Measurements from ENCODE around the gene CRYGB. TPM values are rescaled to one million over a fixed set of nuclear protein-coding genes. Genes with fewer than 3 reads are reported as not detected.

The CRYGB gene
- total and polyA plus RNA-seq, 10 of the 15 experiments (the other 5 are each of a cell fraction or from before 2014, with no cell fraction given) = not detected

DNA sequence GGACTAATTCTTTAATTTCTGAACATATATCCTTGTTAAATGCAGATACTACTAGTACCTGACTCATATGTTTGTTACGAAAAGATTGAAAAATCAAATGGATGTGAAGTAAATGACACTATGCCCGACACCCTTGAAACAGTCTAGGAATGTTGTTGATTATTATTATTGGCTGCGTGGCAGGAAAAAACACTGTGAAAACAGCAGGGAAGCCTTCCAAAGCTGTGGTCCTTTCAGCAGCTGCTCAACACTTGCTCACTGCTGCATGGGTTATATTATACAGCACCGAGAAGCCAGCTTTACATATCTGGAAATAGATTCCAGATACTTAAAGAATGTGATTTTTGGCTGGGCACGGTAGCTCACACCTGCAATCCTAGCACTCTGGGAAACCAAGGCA is 48.2 kb downstream of the CRYGB start:
- Histone ChIP-seq H3K4me1 (ENCODE audit: control insufficient read depth, insufficient read depth, low read length) (no peaks in the 10 kb centered on the region), H3K79me2 (ENCODE audit: control insufficient read depth, insufficient read depth, low read length) (no peaks in the 10 kb centered on the region), H3K36me3 (ENCODE audit: control insufficient read depth in 2 of 2, insufficient read depth in 2 of 2, low read length in 1 of 2) (no peaks in the 10 kb centered on the region), H2AFZ (ENCODE audit: control insufficient read depth, low read depth, low read length) (no peak overlapping the region), H3K4me2 (ENCODE audit: control insufficient read depth, insufficient read depth) (no peak overlapping the region), H3K9ac (ENCODE audit: control insufficient read depth, insufficient read depth, low read length) (no peak overlapping the region), H3K27me3 (replicated peaks in 1 of 2; ENCODE audit: control insufficient read depth in 2 of 2, insufficient read depth in 2 of 2, low read length in 1 of 2) (no peaks in the 10 kb centered on the region; a peak in 1 of 4 replicates), H4K20me1 (ENCODE audit: control insufficient read depth, insufficient read depth) (no peaks in the 10 kb centered on the region), H3K9me3 (replicated peaks; ENCODE audit: control insufficient read depth, insufficient read depth, low read length) (no peaks in the 10 kb centered on the region), H3K4me3 (no peak overlapping the region), H3K27ac (ENCODE audit: control insufficient read depth, insufficient read depth) (no peak overlapping the region)
- CTCF ChIA-PET = no interaction called here
- FAIRE-seq = no peak
- in situ Hi-C loops (cut with MboI) (no loop called here), intact Hi-C loops (cut with micrococcal nuclease; ENCODE audit: unreplicated experiment) (no loop called here)
- no TSS peak for BruUV-seq (replicated peaks)
- 13% methylated on average over 5 of the region's 5 CpGs for WGBS (ENCODE audit: insufficient coverage, insufficient replicate concordance, low lambda C conversion rate, missing lambda C conversion rate)
- no peak for TF ChIP-seq ZZZ3 (IDR thresholded peaks at IDR 0.05; ENCODE audit: control insufficient read depth, insufficient read length, low read depth)
- SMC1A ChIA-PET (ENCODE audit: uncharacterized antibody, unreplicated experiment) = no interaction called here
- no peak for DNase-seq (ENCODE audit: low read depth, low spot score)
- POLR2A ChIA-PET = no interaction called here
- RAD21 ChIA-PET (ENCODE audit: unreplicated experiment) = no interaction called here
- ATAC-seq = no peak

DNA sequence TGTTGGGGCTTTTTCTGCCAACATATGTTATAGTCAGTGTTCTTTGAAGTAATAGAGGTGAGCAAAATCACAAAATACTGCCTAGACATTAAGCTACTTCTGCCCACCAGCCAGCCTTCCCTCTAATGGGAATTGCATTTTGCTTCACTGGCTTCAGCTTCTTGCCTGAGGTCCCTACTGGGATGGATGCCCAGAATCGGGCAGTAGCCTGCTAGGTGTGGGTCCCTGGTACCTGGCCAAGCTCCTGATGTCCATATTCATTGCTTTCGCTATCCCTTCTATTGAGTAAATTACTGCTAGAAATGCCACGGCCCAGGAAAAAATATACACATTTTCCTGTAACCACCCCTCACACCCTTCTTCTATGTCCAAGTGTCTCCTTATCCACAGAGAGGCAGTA is 48.6 kb downstream of the CRYGB start:
- 31% methylated on average over 3 of the region's 3 CpGs for WGBS (ENCODE audit: insufficient coverage, insufficient replicate concordance, low lambda C conversion rate, missing lambda C conversion rate)
- RAD21 ChIA-PET (ENCODE audit: unreplicated experiment) = no interaction called here
- no peak for FAIRE-seq
- Histone ChIP-seq H4K20me1 (ENCODE audit: control insufficient read depth, insufficient read depth) (no peaks in the 10 kb centered on the region), H3K36me3 (ENCODE audit: control insufficient read depth in 2 of 2, insufficient read depth in 2 of 2, low read length in 1 of 2) (no peaks in the 10 kb centered on the region), H3K27me3 (replicated peaks in 1 of 2; ENCODE audit: control insufficient read depth in 2 of 2, insufficient read depth in 2 of 2, low read length in 1 of 2) (no peaks in the 10 kb centered on the region; a peak in 1 of 4 replicates), H3K27ac (ENCODE audit: control insufficient read depth, insufficient read depth) (no peak overlapping the region), H2AFZ (ENCODE audit: control insufficient read depth, low read depth, low read length) (no peak overlapping the region), H3K9me3 (replicated peaks; ENCODE audit: control insufficient read depth, insufficient read depth, low read length) (no peaks in the 10 kb centered on the region), H3K4me3 (no peak overlapping the region), H3K4me2 (ENCODE audit: control insufficient read depth, insufficient read depth) (no peak overlapping the region), H3K79me2 (ENCODE audit: control insufficient read depth, insufficient read depth, low read length) (no peaks in the 10 kb centered on the region), H3K4me1 (ENCODE audit: control insufficient read depth, insufficient read depth, low read length) (no peaks in the 10 kb centered on the region), H3K9ac (ENCODE audit: control insufficient read depth, insufficient read depth, low read length) (no peak overlapping the region)
- CTCF ChIA-PET = no interaction called here
- intact Hi-C loops (cut with micrococcal nuclease; ENCODE audit: unreplicated experiment) (no loop called here), in situ Hi-C loops (cut with MboI) (no loop called here)
- ATAC-seq = no peak
- SMC1A ChIA-PET (ENCODE audit: uncharacterized antibody, unreplicated experiment) = no interaction called here
- no TSS peak for BruUV-seq (replicated peaks)
- no peak for DNase-seq (ENCODE audit: low read depth, low spot score)
- TF ChIP-seq CREM (IDR thresholded peaks at IDR 0.05; ENCODE audit: low read depth) = no peak
- no peak for TF ChIP-seq GATAD2B (conservative IDR thresholded peaks at IDR 0.05; ENCODE audit: low read depth)
- TF ChIP-seq, protein P1, sequence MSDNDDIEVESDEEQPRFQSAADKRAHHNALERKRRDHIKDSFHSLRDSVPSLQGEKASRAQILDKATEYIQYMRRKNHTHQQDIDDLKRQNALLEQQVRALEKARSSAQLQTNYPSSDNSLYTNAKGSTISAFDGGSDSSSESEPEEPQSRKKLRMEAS (IDR thresholded peaks at IDR 0.05; ENCODE audit: low read depth, low read length) = no peak
- no peak for TF ChIP-seq STAT3 (IDR thresholded peaks at IDR 0.05; ENCODE audit: low read depth, low read length)
- no peak for TF ChIP-seq CHD2 (IDR thresholded peaks at IDR 0.05; ENCODE audit: borderline replicate concordance, low read depth, low read length)
- no peak for TF ChIP-seq IRF4 (IDR thresholded peaks at IDR 0.05; ENCODE audit: low read depth, low read length)
- no peak for TF ChIP-seq NFYB (IDR thresholded peaks at IDR 0.05; ENCODE audit: insufficient read depth, low read depth, low read length)
- TF ChIP-seq, protein P2, sequence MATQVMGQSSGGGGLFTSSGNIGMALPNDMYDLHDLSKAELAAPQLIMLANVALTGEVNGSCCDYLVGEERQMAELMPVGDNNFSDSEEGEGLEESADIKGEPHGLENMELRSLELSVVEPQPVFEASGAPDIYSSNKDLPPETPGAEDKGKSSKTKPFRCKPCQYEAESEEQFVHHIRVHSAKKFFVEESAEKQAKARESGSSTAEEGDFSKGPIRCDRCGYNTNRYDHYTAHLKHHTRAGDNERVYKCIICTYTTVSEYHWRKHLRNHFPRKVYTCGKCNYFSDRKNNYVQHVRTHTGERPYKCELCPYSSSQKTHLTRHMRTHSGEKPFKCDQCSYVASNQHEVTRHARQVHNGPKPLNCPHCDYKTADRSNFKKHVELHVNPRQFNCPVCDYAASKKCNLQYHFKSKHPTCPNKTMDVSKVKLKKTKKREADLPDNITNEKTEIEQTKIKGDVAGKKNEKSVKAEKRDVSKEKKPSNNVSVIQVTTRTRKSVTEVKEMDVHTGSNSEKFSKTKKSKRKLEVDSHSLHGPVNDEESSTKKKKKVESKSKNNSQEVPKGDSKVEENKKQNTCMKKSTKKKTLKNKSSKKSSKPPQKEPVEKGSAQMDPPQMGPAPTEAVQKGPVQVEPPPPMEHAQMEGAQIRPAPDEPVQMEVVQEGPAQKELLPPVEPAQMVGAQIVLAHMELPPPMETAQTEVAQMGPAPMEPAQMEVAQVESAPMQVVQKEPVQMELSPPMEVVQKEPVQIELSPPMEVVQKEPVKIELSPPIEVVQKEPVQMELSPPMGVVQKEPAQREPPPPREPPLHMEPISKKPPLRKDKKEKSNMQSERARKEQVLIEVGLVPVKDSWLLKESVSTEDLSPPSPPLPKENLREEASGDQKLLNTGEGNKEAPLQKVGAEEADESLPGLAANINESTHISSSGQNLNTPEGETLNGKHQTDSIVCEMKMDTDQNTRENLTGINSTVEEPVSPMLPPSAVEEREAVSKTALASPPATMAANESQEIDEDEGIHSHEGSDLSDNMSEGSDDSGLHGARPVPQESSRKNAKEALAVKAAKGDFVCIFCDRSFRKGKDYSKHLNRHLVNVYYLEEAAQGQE (IDR thresholded peaks at IDR 0.05; ENCODE audit: low read depth, low read length) = no peak
- no peak for TF ChIP-seq TCF3 (IDR thresholded peaks at IDR 0.05; ENCODE audit: borderline replicate concordance, insufficient read depth, low read depth, low read length)
- TF ChIP-seq, protein P3, sequence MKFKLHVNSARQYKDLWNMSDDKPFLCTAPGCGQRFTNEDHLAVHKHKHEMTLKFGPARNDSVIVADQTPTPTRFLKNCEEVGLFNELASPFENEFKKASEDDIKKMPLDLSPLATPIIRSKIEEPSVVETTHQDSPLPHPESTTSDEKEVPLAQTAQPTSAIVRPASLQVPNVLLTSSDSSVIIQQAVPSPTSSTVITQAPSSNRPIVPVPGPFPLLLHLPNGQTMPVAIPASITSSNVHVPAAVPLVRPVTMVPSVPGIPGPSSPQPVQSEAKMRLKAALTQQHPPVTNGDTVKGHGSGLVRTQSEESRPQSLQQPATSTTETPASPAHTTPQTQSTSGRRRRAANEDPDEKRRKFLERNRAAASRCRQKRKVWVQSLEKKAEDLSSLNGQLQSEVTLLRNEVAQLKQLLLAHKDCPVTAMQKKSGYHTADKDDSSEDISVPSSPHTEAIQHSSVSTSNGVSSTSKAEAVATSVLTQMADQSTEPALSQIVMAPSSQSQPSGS (IDR thresholded peaks at IDR 0.05; ENCODE audit: low read length) = no peak
- TF ChIP-seq, protein P4, sequence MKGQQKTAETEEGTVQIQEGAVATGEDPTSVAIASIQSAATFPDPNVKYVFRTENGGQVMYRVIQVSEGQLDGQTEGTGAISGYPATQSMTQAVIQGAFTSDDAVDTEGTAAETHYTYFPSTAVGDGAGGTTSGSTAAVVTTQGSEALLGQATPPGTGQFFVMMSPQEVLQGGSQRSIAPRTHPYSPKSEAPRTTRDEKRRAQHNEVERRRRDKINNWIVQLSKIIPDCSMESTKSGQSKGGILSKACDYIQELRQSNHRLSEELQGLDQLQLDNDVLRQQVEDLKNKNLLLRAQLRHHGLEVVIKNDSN (IDR thresholded peaks at IDR 0.05; ENCODE audit: borderline replicate concordance, extremely low read length, insufficient read depth, low read depth, low read length) = no peak
- POLR2A ChIA-PET = interaction anchor here (0.6 kb wide), 2 partner anchors 81 to 133 kb away, joined by 3 to 5 read pairs; no protein-coding TSS in a partner anchor
